GM12878 (cell line): ENCODE measurements around the gene SPAG16. TPM values are rescaled to one million over a fixed set of nuclear protein-coding genes. Genes with fewer than 3 reads are reported as not detected.

Experiments used
- CBX3 ChIP-seq: fragments of 200-600 bp; sonication (generic); IDR thresholded peaks from 2 replicates; pipeline ENCODE4 v1.6.1; 2016; ENCODE audit warnings: low read depth, borderline replicate concordance
- CHD4 ChIP-seq: fragments of 200-600 bp; sonication (generic); IDR thresholded peaks from 2 replicates; pipeline ENCODE4 v1.6.1; 2016; ENCODE audit warnings: mild to moderate bottlenecking
- E2F4 ChIP-seq: IDR thresholded peaks from 2 replicates; pipeline ENCODE4 v1.6.1; 2012; ENCODE audit warnings: low read depth, low read length, improper control_type of control experiment
- EED ChIP-seq: sonication (generic); IDR thresholded peaks from 2 replicates; pipeline ENCODE4 v1.6.1; 2016; ENCODE audit warnings: antibody characterized with exemption, low read depth
- ESRRA ChIP-seq: IDR thresholded peaks from 2 replicates; pipeline ENCODE4 v1.6.1; 2012; ENCODE audit warnings: mild to moderate bottlenecking, low read length, improper control_type of control experiment
- EZH2 ChIP-seq: IDR thresholded peaks from 2 replicates; pipeline ENCODE4 v1.6.1; 2012; ENCODE audit warnings: low read depth, mild to moderate bottlenecking, control low read depth, inconsistent platforms, low read length, borderline replicate concordance; ENCODE audit not compliant: control insufficient read depth
- KDM1A ChIP-seq: fragments of 200-600 bp; sonication (generic); IDR thresholded peaks from 2 replicates; pipeline ENCODE4 v1.6.1; 2016; ENCODE audit warnings: borderline replicate concordance
- NKRF ChIP-seq: fragments of 450-650 bp; conservative IDR thresholded peaks from 2 replicates; pipeline ENCODE4 v1.6.1; 2017; ENCODE audit warnings: mild to moderate bottlenecking, moderate library complexity
- POLR2AphosphoS2 ChIP-seq: IDR thresholded peaks from 2 replicates; pipeline ENCODE4 v1.6.1; 2011; ENCODE audit warnings: low read depth, mild to moderate bottlenecking, low read length, improper control_type of control experiment, moderate library complexity
- POU2F2 ChIP-seq: IDR thresholded peaks from 3 replicates; pipeline ENCODE4 v1.6.1; 2011; ENCODE audit warnings: low read depth, mild to moderate bottlenecking, low read length, borderline replicate concordance
- RAD21 ChIP-seq: IDR thresholded peaks from 2 replicates; pipeline ENCODE4 v1.6.1; 2011; ENCODE audit warnings: mild to moderate bottlenecking, low read depth, low read length, moderate library complexity; ENCODE audit not compliant: insufficient read depth
- RB1 ChIP-seq: fragments of 450-650 bp; formaldehyde crosslinking; IDR thresholded peaks from 2 replicates; pipeline ENCODE4 v1.6.1; 2017; ENCODE audit warnings: mild to moderate bottlenecking, borderline replicate concordance
- REST ChIP-seq: IDR thresholded peaks from 2 replicates; pipeline ENCODE4 v1.6.1; 2012; ENCODE audit warnings: mild to moderate bottlenecking, low read depth, low read length
- SKIL ChIP-seq: fragments of 450-650 bp; IDR thresholded peaks from 2 replicates; pipeline ENCODE4 v1.6.1; 2017; ENCODE audit warnings: mild to moderate bottlenecking, low read depth, inconsistent platforms; ENCODE audit not compliant: poor library complexity, severe bottlenecking
- SPI1 ChIP-seq: IDR thresholded peaks from 2 replicates; pipeline ENCODE4 v1.6.1; 2011; ENCODE audit warnings: low read depth, mild to moderate bottlenecking, low read length, moderate library complexity, borderline replicate concordance; ENCODE audit not compliant: insufficient read depth
- TAF1 ChIP-seq: IDR thresholded peaks from 2 replicates; pipeline ENCODE4 v1.6.1; 2011; ENCODE audit warnings: mild to moderate bottlenecking, low read depth, low read length, borderline replicate concordance
- ZBTB33 ChIP-seq: fragments of 450-650 bp; IDR thresholded peaks from 2 replicates; pipeline ENCODE4 v1.6.1; 2017; ENCODE audit warnings: mild to moderate bottlenecking
- polyA plus RNA-seq, 11 experiments: library from polyadenylated mRNA; depleted of rRNA in 4 of 11; unstranded in 6 of 11; stranded (reverse) in 5 of 11; fragments of >200 nt; fragmentation: Nextera tagmentation in 4 of 11; fragmentation: Illumina TruSeq in 1 of 11; extraction: Ambion mirVana in 4 of 11; extraction: Trizol in 1 of 11; gene quantifications; 1 replicate in 1 of 11; 2 replicates in 10 of 11; pipeline versions ENCODE4 v1.2.1 to v1.2.3, GENCODE V29; 2011 to 2016; ENCODE audit warnings: inconsistent platforms in 2 of 11, missing spikeins in 2 of 11, low read depth in 1 of 11
- total RNA-seq, 4 experiments: library from RNA; depleted of rRNA in 3 of 4; stranded (reverse); fragments of >200 nt in 3 of 4; fragmentation: Illumina TruSeq in 1 of 4; extraction: Trizol in 1 of 4; gene quantifications; 2 replicates each; pipeline versions ENCODE4 v1.2.1 to v1.2.3, GENCODE V29; 2013 to 2021

SPAG16 gene
- total and polyA plus RNA-seq, 10 of the 15 experiments (the other 5 are each of a cell fraction or from before 2014, with no cell fraction given) = 6.0 to 25.0 (median 15.2) TPM

GRCh38 chr2:213284105-213285090 lies at the start of gene SPAG16 (continued):
- TF ChIP-seq EZH2 = no peak
- peak; percentile 85; the same call in 1 of the 2 replicates for TF ChIP-seq RB1
- no peak for TF ChIP-seq EED
- peak; percentile 94 for TF ChIP-seq NKRF
- TF ChIP-seq ESRRA = no peak
- TF ChIP-seq CHD4 = no peak
- TF ChIP-seq CBX3 = no peak
- peak; percentile 29; the same call in 1 of the 3 replicates for TF ChIP-seq POU2F2
- TF ChIP-seq SKIL = no peak
- no peak for TF ChIP-seq RAD21
- no peak for TF ChIP-seq E2F4
- TF ChIP-seq ZBTB33 = no peak
- TF ChIP-seq KDM1A = no peak
- TF ChIP-seq SPI1 = no peak
- peak; percentile 25; the same call in 1 of the 2 replicates for TF ChIP-seq TAF1
- TF ChIP-seq REST = no peak
- TF ChIP-seq POLR2AphosphoS2 = peak; percentile 44; the same call in 1 of the 2 replicates
